NCI-H2107 (cell line): ENCODE results near the gene EPG5.
"Not testable (repeated sequence)": the region's sequence is repeated elsewhere in the genome, so short reads cannot be mapped to it uniquely, and the experiment has no call there.

ENCODE experiments used
- DNase-seq: peaks from one replicate; lab custom pipeline; 2025; lab: John Stamatoyannopoulos, UW

Gene EPG5

GRCh38 chr18:45967007-45967706 lies at the start of gene EPG5:
EPG5 (minus strand) TSS chr18:45967329; CDS start chr18:45967239, 90 bp downstream.
- DNase-seq: peak; percentile 88

GRCh38 chr18:46013484-46014189 lies 46.5 kb upstream of the EPG5 start:
- no peak for DNase-seq

DNA sequence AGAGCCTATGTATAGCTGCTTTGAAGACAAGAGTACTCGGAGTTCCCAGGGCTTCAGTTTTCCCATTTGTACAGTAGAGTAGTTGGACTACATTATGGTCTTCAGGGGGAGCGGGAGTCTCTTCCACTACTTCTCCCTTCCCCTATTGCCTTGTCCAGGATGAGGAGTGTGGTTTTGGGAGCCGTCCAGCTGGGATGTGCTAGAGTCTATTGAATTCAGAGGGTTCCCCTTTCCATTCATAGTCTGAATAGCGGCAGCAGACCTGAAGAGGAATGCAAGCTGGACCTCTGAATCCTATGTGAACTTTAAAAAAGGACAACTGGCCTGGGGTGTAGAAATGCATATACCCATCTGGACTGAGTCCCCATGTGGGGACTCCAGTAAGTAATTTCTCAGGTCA lies 43.5 kb upstream of the EPG5 start:
- no peak for DNase-seq

DNA sequence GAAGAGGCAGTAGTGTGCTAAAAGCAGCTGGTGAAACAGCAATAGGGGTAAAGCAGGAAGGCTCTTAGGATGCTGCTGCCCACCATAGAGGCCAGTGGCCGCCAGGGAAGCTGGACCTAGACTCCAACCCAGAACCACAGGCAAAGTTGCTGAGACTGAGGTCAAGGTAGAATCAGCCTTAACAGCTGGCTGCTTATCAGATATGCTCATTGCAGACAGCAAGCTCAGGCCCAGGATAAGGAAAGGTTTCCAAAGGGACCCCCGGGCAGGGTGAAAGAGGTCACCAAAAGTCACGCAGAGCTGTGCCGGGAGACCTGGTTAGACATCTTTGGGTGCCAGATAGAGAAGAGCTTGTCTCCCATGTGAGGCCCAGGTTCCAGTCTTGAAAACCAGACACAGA lies 42.9 kb upstream of the EPG5 start:
- no peak for DNase-seq

DNA sequence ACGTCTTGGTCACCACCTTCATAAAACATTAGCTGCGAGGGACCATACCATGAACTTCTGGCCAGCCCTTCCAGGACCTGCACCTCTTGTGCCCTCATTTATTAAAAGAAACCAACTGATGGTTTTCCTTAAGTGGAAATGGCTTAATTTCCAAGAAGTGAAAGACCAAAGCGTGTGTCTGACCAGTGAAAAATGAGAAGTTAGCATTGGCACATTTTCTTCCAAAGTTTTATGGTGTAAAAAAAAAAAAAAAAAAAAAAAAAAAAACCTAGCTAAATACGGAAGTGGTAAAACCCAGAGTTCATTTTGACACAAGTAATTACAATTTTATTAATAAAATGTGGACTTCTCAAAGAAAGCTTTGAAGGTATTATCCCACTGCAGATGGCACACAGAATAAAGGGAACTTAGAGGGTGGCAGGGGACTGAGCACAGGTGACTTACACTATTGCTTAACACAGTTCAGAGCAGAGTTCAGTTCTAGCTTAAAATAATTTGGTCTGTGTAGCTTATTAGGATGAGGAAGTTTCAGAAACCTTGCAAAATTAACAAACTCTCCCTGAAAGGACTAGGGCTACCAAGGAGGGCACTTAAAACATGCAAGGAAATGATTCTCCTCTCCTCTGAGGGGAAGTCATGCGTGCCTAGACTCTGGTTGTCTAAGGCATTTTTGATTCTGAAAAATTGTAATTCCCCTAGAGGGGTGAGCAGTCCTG lies 42.2 kb upstream of the EPG5 start:
- no peak for DNase-seq

- no peak for DNase-seq
Observed at GRCh38 chr18:46008531-46008930, 41.4 kb upstream of the EPG5 start.

DNA sequence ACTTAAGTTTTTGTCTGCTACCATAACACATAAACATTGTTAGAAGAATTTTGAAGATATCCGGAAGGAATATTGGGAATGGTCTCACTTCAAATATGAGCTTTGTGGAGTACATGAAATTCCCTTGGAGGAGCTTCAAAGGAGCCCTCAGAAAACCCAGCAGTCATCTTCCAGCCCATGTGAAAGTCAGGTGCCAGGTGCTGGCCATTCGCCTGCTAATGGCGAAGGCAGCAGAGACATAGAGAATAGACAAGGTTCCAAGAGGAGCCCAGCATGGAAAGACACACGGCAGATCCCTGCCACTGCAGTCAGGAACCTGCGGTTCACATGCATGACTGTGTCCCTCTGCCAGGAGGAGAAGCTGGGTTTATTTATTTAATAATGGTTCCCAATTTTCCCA lies 40.0 kb upstream of the EPG5 start:
- DNase-seq: no peak

DNA sequence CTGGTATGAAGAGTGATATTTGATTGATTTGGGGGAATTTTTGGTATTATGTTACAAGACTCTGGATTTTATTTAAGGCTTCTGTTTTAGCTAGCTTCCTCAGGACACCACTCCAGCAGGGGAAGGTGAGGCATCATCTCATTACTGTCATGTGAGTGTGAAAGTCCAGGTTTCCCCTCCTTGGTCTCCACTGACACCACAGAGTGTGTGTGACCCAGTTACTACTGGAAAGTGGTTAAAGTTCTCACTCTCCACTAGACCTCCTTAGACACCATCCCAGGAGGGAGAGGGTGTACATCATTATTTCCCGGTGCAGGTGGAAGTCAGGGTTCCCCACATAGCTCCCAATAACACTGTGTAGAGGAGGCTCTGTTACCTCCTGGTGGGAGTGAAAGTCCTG lies 35.8 kb upstream of the EPG5 start:
- DNase-seq: no peak

GRCh38 chr18:46001892-46002291 lies 34.8 kb upstream of the EPG5 start:
- no peak for DNase-seq

GRCh38 chr18:46001074-46001473 lies 33.9 kb upstream of the EPG5 start:
- no peak for DNase-seq

- DNase-seq: no peak
Observed at GRCh38 chr18:45999536-45999935, 32.4 kb upstream of the EPG5 start.

DNA sequence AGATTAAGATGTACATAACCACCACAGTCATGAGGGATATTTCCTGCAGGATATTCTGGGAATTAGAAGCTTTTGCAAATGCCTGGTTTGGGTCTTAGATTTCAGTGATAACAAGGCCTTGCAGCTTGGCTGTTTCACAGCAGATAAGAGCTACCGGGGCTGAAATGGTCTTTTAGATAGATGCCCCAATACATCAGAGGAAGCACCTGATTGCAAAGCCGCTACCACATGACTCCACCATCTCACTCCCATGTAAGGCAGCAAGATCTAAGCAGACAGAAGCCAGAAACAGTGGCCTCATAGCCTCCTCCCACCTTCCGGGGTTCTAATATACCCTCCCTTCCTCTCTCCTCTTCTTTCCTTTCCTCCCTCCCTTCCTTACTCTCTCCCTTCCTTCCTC lies 31.1 kb upstream of the EPG5 start:
- DNase-seq: no peak

DNA sequence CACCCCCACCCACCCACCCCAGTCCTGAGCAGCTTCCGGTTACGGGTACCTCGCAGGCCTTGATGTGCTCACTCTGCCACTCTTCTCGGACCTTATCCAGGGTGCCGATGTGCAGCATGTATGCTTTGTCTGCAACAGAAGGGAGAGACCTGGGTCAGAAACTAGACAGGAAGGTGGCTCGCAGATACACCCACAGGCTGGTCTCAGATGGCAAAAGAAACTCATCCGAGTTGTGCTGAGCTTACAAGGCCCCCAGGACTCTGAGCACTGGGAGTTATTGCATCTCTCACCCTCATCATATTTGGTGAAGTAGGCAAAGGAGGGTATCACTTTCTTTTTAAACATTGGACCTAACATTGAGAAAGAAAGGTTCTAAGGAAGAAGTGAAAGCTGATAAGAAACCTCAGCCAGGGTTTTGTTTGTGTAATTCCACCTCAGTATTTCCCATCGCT lies 30.6 kb upstream of the EPG5 start:
- no peak for DNase-seq

DNA sequence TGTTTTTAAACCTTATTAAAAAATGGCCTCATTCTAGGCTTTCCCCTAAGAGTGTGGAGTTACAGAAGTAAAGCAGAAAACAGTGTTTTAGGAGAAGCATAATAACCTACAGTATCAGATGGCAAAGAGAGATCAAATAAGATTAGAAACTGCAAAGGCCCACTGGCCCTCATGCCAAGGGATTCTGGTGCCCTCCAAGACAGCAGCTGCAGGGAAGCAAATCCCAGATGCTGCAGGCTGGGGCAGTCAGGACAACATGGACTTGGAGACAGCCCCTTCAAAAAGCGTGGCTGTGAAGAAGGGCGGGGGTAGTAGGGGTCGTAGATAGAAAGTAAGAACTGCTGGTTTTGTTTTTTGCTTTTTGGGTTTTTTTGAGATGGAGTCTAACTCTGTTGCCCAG lies 28.3 kb upstream of the EPG5 start:
- DNase-seq: no peak

GRCh38 chr18:45993438-45993837 lies 26.3 kb upstream of the EPG5 start:
- no peak for DNase-seq

DNA sequence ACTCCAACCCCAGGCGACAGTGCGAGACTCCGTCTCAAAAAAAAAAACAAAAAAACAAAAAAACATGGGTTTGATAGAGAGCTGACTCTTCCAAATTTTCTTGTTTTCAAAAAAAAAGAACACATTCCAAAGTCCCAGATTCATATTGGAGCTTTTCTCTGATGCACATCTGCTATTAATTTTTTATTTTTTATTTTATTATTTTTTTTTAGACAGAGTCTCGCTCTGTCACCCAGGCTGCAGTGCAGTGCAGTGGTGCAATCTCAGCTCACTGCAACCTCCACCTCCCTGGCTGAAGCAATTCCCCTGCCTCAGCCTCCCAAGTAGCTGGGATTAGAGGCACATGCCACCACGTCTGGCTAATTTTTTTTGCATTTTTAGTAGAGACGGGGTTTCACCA lies 25.4 kb upstream of the EPG5 start:
- not testable (repeated sequence) for DNase-seq

GRCh38 chr18:45991788-45992187 lies 24.7 kb upstream of the EPG5 start:
- DNase-seq: no peak

DNA sequence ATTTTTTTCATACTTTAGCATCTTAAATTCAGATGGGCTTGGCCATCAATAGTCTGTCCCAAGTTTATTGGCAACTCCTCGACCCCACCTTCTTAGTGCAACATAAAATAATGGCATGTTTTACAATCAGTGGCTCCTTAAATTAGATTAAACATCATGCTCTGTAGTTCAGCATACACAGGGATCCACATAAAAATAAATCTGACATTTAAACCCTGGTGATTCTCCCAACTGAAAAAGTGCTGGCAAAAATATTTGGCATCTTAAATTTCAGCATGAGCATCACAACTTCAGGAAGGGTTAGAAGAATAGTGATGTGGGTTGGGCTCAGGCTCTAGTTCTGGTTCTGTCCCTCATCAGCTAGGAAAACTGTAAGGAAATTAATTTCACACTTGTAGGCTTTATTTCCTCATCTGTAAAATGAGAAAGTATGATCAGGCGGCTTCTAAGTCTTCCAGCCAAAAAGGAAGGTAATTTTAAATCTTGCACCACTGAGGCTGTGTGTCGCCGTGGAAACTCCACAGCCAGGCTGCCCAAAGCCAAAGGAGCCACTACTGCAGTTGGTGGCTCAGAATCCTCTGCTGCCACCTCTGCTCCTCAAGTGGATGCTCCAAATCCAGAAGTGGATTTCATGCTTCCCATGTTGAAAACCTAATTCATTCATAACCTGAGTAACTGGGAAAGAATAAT lies 17.6 kb upstream of the EPG5 start:
- no peak for DNase-seq

GRCh38 chr18:45981821-45982220 lies 14.7 kb upstream of the EPG5 start:
- no peak for DNase-seq

- DNase-seq: no peak
Observed at GRCh38 chr18:45980229-45980628, 13.1 kb upstream of the EPG5 start.

DNA sequence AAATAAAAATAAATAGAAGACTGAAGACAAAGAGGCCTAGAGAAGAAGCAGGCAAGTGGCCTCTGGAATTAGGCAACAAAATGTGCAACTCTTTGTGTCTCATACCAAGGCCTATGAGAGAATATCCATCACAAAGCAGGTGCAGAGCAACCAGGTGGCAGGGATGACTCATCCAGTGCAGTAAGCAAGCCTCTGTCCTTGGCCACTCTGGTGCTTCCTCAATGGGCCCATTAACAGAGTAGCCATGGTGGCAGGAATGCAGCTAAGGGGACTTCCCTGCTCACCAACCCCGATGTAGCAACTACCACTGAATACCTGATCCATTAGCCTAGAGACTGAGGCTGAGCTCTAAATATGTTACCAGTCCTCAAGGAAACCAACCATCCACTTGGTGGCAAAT lies 11.0 kb upstream of the EPG5 start:
- DNase-seq: no peak

DNA sequence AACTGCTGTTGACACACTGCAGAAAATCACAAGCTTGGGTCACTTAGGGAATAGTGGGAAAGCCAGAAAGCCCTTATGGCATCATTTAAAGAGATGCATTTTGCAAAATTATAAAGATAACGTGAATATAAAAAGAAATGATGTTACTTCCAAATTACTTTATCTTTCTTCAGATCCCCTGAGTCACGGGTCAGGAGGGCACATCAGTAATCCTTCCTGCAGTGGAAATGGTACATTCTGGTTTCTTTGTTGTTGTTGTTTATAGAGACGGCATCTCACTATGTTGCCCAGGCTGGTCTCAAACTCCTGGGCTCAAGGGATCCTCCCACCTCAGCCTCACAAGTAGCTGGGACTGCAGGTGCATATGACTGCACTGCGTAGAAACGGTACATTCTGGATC lies 9.8 kb upstream of the EPG5 start:
- no peak for DNase-seq

- no peak for DNase-seq
Observed at GRCh38 chr18:45976566-45976965, 9.4 kb upstream of the EPG5 start.
